ENCODE measurements around the gene TRAM2. TPM values are rescaled to one million over a fixed set of nuclear protein-coding genes. Genes with fewer than 3 reads are reported as not detected.
A peak's percentile ranks its signal among the peaks of the same experiment; 100 is the strongest.

The TRAM2 gene
- 1 to 10 TPM; 3.2 to 3.8 TPM for total RNA-seq

- peaks cover 6 to 7% of the 10 kb centered on the region in 2 donors for H3K36me3 Mint-ChIP-seq
Measured at GRCh38 chr6:52577022-52577777, at the start of gene TRAM2. TSS of gene TRAM2 (minus strand) at chr6:52577060. CDS start at chr6:52576915, 145 bp downstream.

GRCh38 chr6:52622810-52623209, 46.0 kb upstream of the TRAM2 start:
- Mint-ChIP-seq H3K36me3 (no peaks in the 10 kb centered on the region), H3K9me3 (no peaks in the 10 kb centered on the region), H3K27ac (no peak overlapping the region)
- ATAC-seq (no peak), DNase-seq (ENCODE audit: low spot score in 2 of 2) (no peak)

More at GRCh38 chr6:52577022-52577777, at the start of gene TRAM2:
- Mint-ChIP-seq H3K27ac (peak within 1 kb of the TSS; percentile 14 to 38), H3K9me3 (no peaks in the 10 kb centered on the region)
- DNase-seq (ENCODE audit: low spot score in 2 of 2) (peak; percentile 73 to 80), ATAC-seq (peak; percentile 55 to 79)

GRCh38 chr6:52621631-52622030, 44.8 kb upstream of the TRAM2 start:
- ATAC-seq (no peak), DNase-seq (ENCODE audit: low spot score in 2 of 2) (no peak)
- Mint-ChIP-seq H3K9me3 (no peaks in the 10 kb centered on the region), H3K36me3 (no peaks in the 10 kb centered on the region), H3K27ac (no peak overlapping the region)

GRCh38 chr6:52620906-52621190, 44.0 kb upstream of the TRAM2 start:
- H3K27ac Mint-ChIP-seq, result no peak overlapping the region
- no peaks in the 10 kb centered on the region for H3K9me3 Mint-ChIP-seq
- H3K36me3 Mint-ChIP-seq, result no peaks in the 10 kb centered on the region
- ATAC-seq (no peak), DNase-seq (ENCODE audit: low spot score in 2 of 2) (no peak)

GRCh38 chr6:52620055-52620905, 43.4 kb upstream of the TRAM2 start:
- ATAC-seq, result no peak

GRCh38 chr6:52617087-52617486, 40.2 kb upstream of the TRAM2 start:
- Mint-ChIP-seq H3K36me3 (no peaks in the 10 kb centered on the region), H3K27ac (no peak overlapping the region), H3K9me3 (no peaks in the 10 kb centered on the region)
- DNase-seq (ENCODE audit: low spot score in 2 of 2) (no peak), ATAC-seq (no peak)

More at GRCh38 chr6:52620055-52620905, 43.4 kb upstream of the TRAM2 start:
- no peak for DNase-seq (ENCODE audit: low spot score in 2 of 2)
- Mint-ChIP-seq H3K27ac (no peak overlapping the region), H3K9me3 (no peaks in the 10 kb centered on the region), H3K36me3 (no peaks in the 10 kb centered on the region)

- ATAC-seq (no peak), DNase-seq (ENCODE audit: low spot score in 2 of 2) (no peak)
- no peak overlapping the region for H3K27ac Mint-ChIP-seq
- no peaks in the 10 kb centered on the region for H3K9me3 Mint-ChIP-seq
- H3K36me3 Mint-ChIP-seq, result no peaks in the 10 kb centered on the region
Measured at GRCh38 chr6:52616059-52616690, 39.3 kb upstream of the TRAM2 start.

- DNase-seq (ENCODE audit: low spot score in 2 of 2), result no peak
Measured at GRCh38 chr6:52612336-52613054, 35.6 kb upstream of the TRAM2 start.

GRCh38 chr6:52611833-52612232, 35.0 kb upstream of the TRAM2 start:
- no peaks in the 10 kb centered on the region for H3K36me3 Mint-ChIP-seq
- H3K9me3 Mint-ChIP-seq, result no peaks in the 10 kb centered on the region
- no peak for ATAC-seq
- DNase-seq (ENCODE audit: low spot score in 2 of 2), result no peak
- no peak overlapping the region for H3K27ac Mint-ChIP-seq

More at GRCh38 chr6:52612336-52613054, 35.6 kb upstream of the TRAM2 start:
- no peak for ATAC-seq
- H3K9me3 Mint-ChIP-seq, result no peaks in the 10 kb centered on the region
- H3K36me3 Mint-ChIP-seq, result no peaks in the 10 kb centered on the region
- H3K27ac Mint-ChIP-seq, result no peak overlapping the region

- H3K27ac Mint-ChIP-seq, result no peak overlapping the region
- H3K36me3 Mint-ChIP-seq, result peaks cover 0 to 5% of the 10 kb centered on the region in 2 donors
- ATAC-seq, result no peak
- H3K9me3 Mint-ChIP-seq, result peaks cover 0 to 4% of the 10 kb centered on the region in 2 donors
- DNase-seq (ENCODE audit: low spot score in 2 of 2), result no peak
Measured at GRCh38 chr6:52610745-52611355, 34.0 kb upstream of the TRAM2 start.

- H3K9me3 Mint-ChIP-seq, result peaks cover 0 to 4% of the 10 kb centered on the region in 2 donors
- H3K36me3 Mint-ChIP-seq, result peaks cover 0 to 5% of the 10 kb centered on the region in 2 donors
- H3K27ac Mint-ChIP-seq, result no peak overlapping the region
- DNase-seq (ENCODE audit: low spot score in 2 of 2), result no peak
- no peak for ATAC-seq
Measured at GRCh38 chr6:52610011-52610410, 33.2 kb upstream of the TRAM2 start.

GRCh38 chr6:52605610-52606185, 28.8 kb upstream of the TRAM2 start:
- Mint-ChIP-seq H3K9me3 (peaks cover 0 to 4% of the 10 kb centered on the region in 2 donors), H3K36me3 (peaks cover 0 to 5% of the 10 kb centered on the region in 2 donors), H3K27ac (no peak overlapping the region)
- ATAC-seq (no peak), DNase-seq (ENCODE audit: low spot score in 2 of 2) (no peak)

- Mint-ChIP-seq H3K9me3 (peaks cover 0 to 4% of the 10 kb centered on the region in 2 donors), H3K36me3 (peaks cover 0 to 5% of the 10 kb centered on the region in 2 donors), H3K27ac (no peak overlapping the region)
- DNase-seq (ENCODE audit: low spot score in 2 of 2) (no peak), ATAC-seq (peak in 1 of 2 donors; percentile 34)
Measured at GRCh38 chr6:52603000-52603795, 26.3 kb upstream of the TRAM2 start.

GRCh38 chr6:52598824-52599190, 21.9 kb upstream of the TRAM2 start:
- Mint-ChIP-seq H3K27ac (no peak overlapping the region), H3K9me3 (no peaks in the 10 kb centered on the region), H3K36me3 (no peaks in the 10 kb centered on the region)
- ATAC-seq (no peak), DNase-seq (ENCODE audit: low spot score in 2 of 2) (no peak)

GRCh38 chr6:52598123-52598823, 21.4 kb upstream of the TRAM2 start:
- Mint-ChIP-seq H3K27ac (no peak overlapping the region), H3K36me3 (no peaks in the 10 kb centered on the region), H3K9me3 (no peaks in the 10 kb centered on the region)
- ATAC-seq, result peak; percentile 46 to 56
- DNase-seq (ENCODE audit: low spot score in 2 of 2), result peak in 1 of 2 donors; percentile 21
